IMR-90 (cell line): ENCODE results near the gene ALDH2. TPM values are rescaled to one million over a fixed set of nuclear protein-coding genes. Genes with fewer than 3 reads are reported as not detected.

Experiments used
- ATAC-seq: fragments of 200-7000 bp; cut with Tn5 transposase; 2 replicates; pipeline ENCODE4 v1.9.1; 2020; ENCODE audit warnings: low read depth, mild to moderate bottlenecking, moderate library complexity
- BruUV-seq: library from RNA; stranded (reverse); fragments of 400-500 nt; replicated peaks from 2 replicates; lab custom pipeline; 2021; lab: Mats Ljungman, UMichigan
- CTCF ChIA-PET: fragments of 300-600 bp; formaldehyde crosslinking; extraction: SDS; loops from one replicate; lab custom pipeline; 2021; ENCODE audit warnings: antibody characterized with exemption; lab: Yijun Ruan, JAX
- POLR2A ChIA-PET: fragments of 300-600 bp; sonication (Branson Sonifier 250); formaldehyde crosslinking; loops from one replicate; lab custom pipeline; 2022; ENCODE audit warnings: antibody characterized with exemption; ENCODE audit not compliant: unreplicated experiment; lab: Charles Lee
- DNase-seq: peaks from one replicate; pipeline ENCODE4 v3.0.0; 2013
- H2AFZ ChIP-seq: replicated peaks from 2 replicates; pipeline ENCODE3; 2013; ENCODE audit warnings: low read length, mild to moderate bottlenecking; ENCODE audit not compliant: poor library complexity
- H2AK5ac ChIP-seq: 2 replicates; pipeline ENCODE4 v1.6.1; 2013; ENCODE audit warnings: low read depth, low read length, inconsistent platforms
- H2AK9ac ChIP-seq: replicated peaks from 2 replicates; pipeline ENCODE3; 2013; ENCODE audit warnings: mild to moderate bottlenecking, low read depth, low read length, moderate library complexity; ENCODE audit not compliant: poor library complexity
- H2BK120ac ChIP-seq: 2 replicates; pipeline ENCODE4 v1.6.1; 2013; ENCODE audit warnings: low read depth, low read length, inconsistent platforms
- H2BK15ac ChIP-seq: 3 replicates; pipeline ENCODE4 v1.6.1; 2013; ENCODE audit warnings: low read depth, low read length, inconsistent platforms
- H2BK20ac ChIP-seq: 2 replicates; pipeline ENCODE4 v1.6.1; 2013; ENCODE audit warnings: low read depth, mild to moderate bottlenecking, inconsistent platforms, low read length, moderate library complexity
- H2BK5ac ChIP-seq: 2 replicates; pipeline ENCODE4 v1.6.1; 2013; ENCODE audit warnings: mild to moderate bottlenecking, low read depth, low read length, inconsistent platforms; ENCODE audit not compliant: poor library complexity, severe bottlenecking
- H3K14ac ChIP-seq: replicated peaks from 2 replicates; pipeline ENCODE4 v1.6.1; 2013; ENCODE audit warnings: low read depth, low read length, inconsistent platforms
- H3K18ac ChIP-seq: 2 replicates; pipeline ENCODE4 v1.6.1; 2013; ENCODE audit warnings: low read depth, low read length, control low read depth
- H3K23ac ChIP-seq: 2 replicates; pipeline ENCODE4 v1.6.1; 2013; ENCODE audit warnings: low read depth, low read length, inconsistent platforms
- H3K27ac ChIP-seq: 2 replicates; pipeline ENCODE4 v1.5.1; 2013; ENCODE audit warnings: mild to moderate bottlenecking, control low read depth, low read length; ENCODE audit not compliant: insufficient read depth
- H3K27me3 ChIP-seq: 2 replicates; pipeline ENCODE4 v1.6.1; 2013; ENCODE audit warnings: low read length; ENCODE audit not compliant: control insufficient read depth, insufficient read depth
- H3K36me3 ChIP-seq: 2 replicates; pipeline ENCODE4 v1.6.1; 2013; ENCODE audit warnings: low read length, mixed read lengths; ENCODE audit not compliant: control insufficient read depth, insufficient read depth
- H3K4ac ChIP-seq: 2 replicates; pipeline ENCODE4 v1.6.1; 2013; ENCODE audit warnings: low read depth, low read length, inconsistent platforms
- H3K4me1 ChIP-seq: 2 replicates; pipeline ENCODE4 v1.6.1; 2013; ENCODE audit warnings: low read length, mixed read lengths; ENCODE audit not compliant: control insufficient read depth, insufficient read depth
- H3K4me2 ChIP-seq: 2 replicates; pipeline ENCODE4 v1.6.1; 2013; ENCODE audit warnings: low read depth, mild to moderate bottlenecking, control low read depth, low read length, moderate library complexity
- H3K4me3 ChIP-seq: 2 replicates; pipeline ENCODE4 v1.5.1; 2013; ENCODE audit warnings: low read depth, mild to moderate bottlenecking, control low read depth, low read length, moderate library complexity; ENCODE audit not compliant: insufficient read depth
- H3K56ac ChIP-seq: 2 replicates; pipeline ENCODE4 v1.6.1; 2013; ENCODE audit warnings: low read length, inconsistent platforms; ENCODE audit not compliant: insufficient read depth; ENCODE audit errors: extremely low read depth
- H3K79me1 ChIP-seq, 2 experiments: 2 replicates each; pipeline ENCODE4 v1.6.1; 2013; ENCODE audit warnings: low read length in 2 of 2, inconsistent platforms in 1 of 2, low read depth in 1 of 2
- H3K9ac ChIP-seq: 2 replicates; pipeline ENCODE4 v1.6.1; 2013; ENCODE audit warnings: low read depth, low read length, control low read depth
- H3K9me1 ChIP-seq: 2 replicates; pipeline ENCODE4 v1.6.1; 2013; ENCODE audit warnings: low read length, inconsistent platforms; ENCODE audit not compliant: insufficient read depth
- H3K9me3 ChIP-seq: 2 replicates; pipeline ENCODE4 v1.6.1; 2013; ENCODE audit warnings: low read length; ENCODE audit not compliant: control insufficient read depth, insufficient read depth
- H4K20me1 ChIP-seq: 2 replicates; pipeline ENCODE4 v1.6.1; 2013; ENCODE audit warnings: low read length, inconsistent platforms; ENCODE audit not compliant: insufficient read depth
- H4K5ac ChIP-seq: 2 replicates; pipeline ENCODE4 v1.6.1; 2013; ENCODE audit warnings: mild to moderate bottlenecking, low read depth, low read length, control low read depth
- H4K8ac ChIP-seq, 2 experiments: 2 replicates each; pipeline ENCODE4 v1.6.1; 2013; ENCODE audit warnings: low read depth in 2 of 2, low read length in 2 of 2, control low read depth in 1 of 2, inconsistent platforms in 1 of 2
- H4K91ac ChIP-seq: 2 replicates; pipeline ENCODE4 v1.6.1; 2013; ENCODE audit warnings: low read depth, low read length, inconsistent platforms; ENCODE audit not compliant: insufficient read depth
- BHLHE40 ChIP-seq: fragments of 150-350 bp; IDR thresholded peaks from 2 replicates; pipeline ENCODE4 v1.6.1; 2016; ENCODE audit warnings: mild to moderate bottlenecking, low read depth, low read length
- CEBPB ChIP-seq: IDR thresholded peaks from 2 replicates; pipeline ENCODE4 v1.6.1; 2012; ENCODE audit warnings: low read depth, low read length, improper control_type of control experiment
- CHD1 ChIP-seq: IDR thresholded peaks from 2 replicates; pipeline ENCODE4 v1.6.1; 2012; ENCODE audit warnings: low read depth, low read length, improper control_type of control experiment
- ELK1 ChIP-seq: fragments of 150-350 bp; IDR thresholded peaks from 2 replicates; pipeline ENCODE4 v1.6.1; 2016; ENCODE audit warnings: low read depth, mild to moderate bottlenecking, low read length, moderate library complexity, borderline replicate concordance
- MAZ ChIP-seq: IDR thresholded peaks from 2 replicates; pipeline ENCODE4 v1.6.1; 2012; ENCODE audit warnings: low read depth, mild to moderate bottlenecking, low read length, improper control_type of control experiment, moderate library complexity, borderline replicate concordance
- MXI1 ChIP-seq: IDR thresholded peaks from 2 replicates; pipeline ENCODE4 v1.6.1; 2012; ENCODE audit warnings: low read depth, mild to moderate bottlenecking, low read length, moderate library complexity, borderline replicate concordance
- NFE2L2 ChIP-seq: fragments of 150-350 bp; IDR thresholded peaks from 2 replicates; pipeline ENCODE4 v1.6.1; 2016; ENCODE audit warnings: low read depth, mild to moderate bottlenecking, low read length
- POLR2A ChIP-seq: IDR thresholded peaks from 2 replicates; pipeline ENCODE4 v1.6.1; 2012; ENCODE audit warnings: mild to moderate bottlenecking, low read depth, low read length
- RCOR1 ChIP-seq: IDR thresholded peaks from 2 replicates; pipeline ENCODE4 v1.6.1; 2012; ENCODE audit warnings: mild to moderate bottlenecking, low read length, improper control_type of control experiment; ENCODE audit not compliant: insufficient replicate concordance
- RFX5 ChIP-seq: IDR thresholded peaks from 2 replicates; pipeline ENCODE4 v1.8.0; 2012; ENCODE audit warnings: low read depth, mild to moderate bottlenecking, low read length, moderate library complexity
- SMC3 ChIP-seq: fragments of 150-350 bp; IDR thresholded peaks from 2 replicates; pipeline ENCODE4 v1.6.1; 2016; ENCODE audit warnings: low read depth, mild to moderate bottlenecking, antibody characterized with exemption, low read length, moderate library complexity
- WGBS, 2 experiments: methylation state at CpG; one replicate each; pipeline versions ENCODE4 v1.1.5 to v1.1.7; 2013; ENCODE audit warnings: missing lambda C conversion rate in 2 of 2; ENCODE audit not compliant: insufficient read length in 1 of 2; ENCODE audit errors: extremely low coverage in 2 of 2; 5-methylcytosine and 5-hydroxymethylcytosine counted together
- dilution Hi-C: fragments of 300-500 bp; cut with HindIII; formaldehyde crosslinking; loops from one replicate; pipeline ENCODE4 v1.14.3; 2018; ENCODE audit warnings: low sequenced_read_pairs; ENCODE audit not compliant: unreplicated experiment
- in situ Hi-C: fragments of 300-500 bp; cut with MboI; formaldehyde crosslinking; loops from 3 replicates; pipeline ENCODE4 v1.14.3; 2019; ENCODE audit warnings: low sequenced_read_pairs, inconsistent platforms, mixed read lengths
- intact Hi-C: fragments of 100-400 bp; cut with micrococcal nuclease; formaldehyde crosslinking; loops from 2 replicates; pipeline ENCODE4 v1.10.0; 2022
- polyA plus RNA-seq, 3 experiments: library from polyadenylated mRNA; depleted of rRNA; stranded (reverse); fragments of >200 nt; gene quantifications; 2 replicates each; pipeline ENCODE4 v1.2.3, GENCODE V29; 2012; ENCODE audit warnings: low replicate concordance in 1 of 3
- total RNA-seq: library from RNA; depleted of rRNA; stranded (reverse); fragments of >200 nt; gene quantifications from 2 replicates; pipeline ENCODE4 v1.2.3, GENCODE V29; 2012
- TF ChIP-seq, protein P1 (sequence below): conservative IDR thresholded peaks from 2 replicates; pipeline ENCODE4 v1.5.1; 2012; ENCODE audit warnings: mild to moderate bottlenecking, low read depth, low read length, improper control_type of control experiment

Gene ALDH2
- total and polyA plus RNA-seq, 2 of the 4 experiments (the other 2 are of a cell fraction) = 16.0 to 41.2 TPM

DNA sequence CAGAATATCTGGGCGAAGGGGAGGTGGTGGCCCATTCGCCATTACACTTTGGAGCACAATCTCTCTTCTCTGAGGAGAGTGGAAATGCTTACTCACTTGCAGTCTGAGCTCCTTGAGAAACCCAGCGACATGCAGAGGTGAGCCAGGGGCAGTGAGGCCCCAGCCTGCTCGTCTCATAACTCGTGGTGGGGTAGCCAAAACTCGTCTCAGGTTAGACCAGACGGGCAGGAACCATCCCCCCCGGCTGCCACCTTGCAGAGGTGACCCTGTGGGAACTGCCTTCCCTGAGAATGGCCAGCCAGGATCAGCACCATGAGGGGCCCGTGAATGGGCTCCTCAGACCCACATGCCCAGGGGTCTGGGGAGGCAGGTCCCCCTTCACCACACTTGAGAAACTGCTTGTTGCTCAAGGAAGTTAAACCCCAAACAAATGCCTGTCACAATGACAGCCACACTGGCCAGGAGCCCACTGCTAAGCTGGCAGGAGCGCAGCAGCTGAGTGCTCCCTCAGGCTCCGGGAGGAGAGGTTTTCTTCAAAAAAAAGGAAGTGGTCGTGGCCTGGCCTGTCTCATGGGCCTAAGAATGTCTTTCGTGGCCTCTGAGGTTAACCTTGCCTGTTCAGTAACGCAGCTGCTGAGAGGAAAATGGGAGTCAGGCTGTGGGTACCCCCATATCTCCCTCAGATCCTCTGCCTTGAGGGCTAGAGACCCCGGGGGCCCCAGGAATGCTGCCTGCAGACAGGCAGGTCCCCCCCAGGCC, 9.2 kb upstream of the ALDH2 start:
- TF ChIP-seq MAZ = no peak
- TF ChIP-seq BHLHE40 = no peak
- TF ChIP-seq SMC3 = no peak
- no peak for TF ChIP-seq CEBPB
- TF ChIP-seq NFE2L2 = no peak
- TF ChIP-seq, protein P1, sequence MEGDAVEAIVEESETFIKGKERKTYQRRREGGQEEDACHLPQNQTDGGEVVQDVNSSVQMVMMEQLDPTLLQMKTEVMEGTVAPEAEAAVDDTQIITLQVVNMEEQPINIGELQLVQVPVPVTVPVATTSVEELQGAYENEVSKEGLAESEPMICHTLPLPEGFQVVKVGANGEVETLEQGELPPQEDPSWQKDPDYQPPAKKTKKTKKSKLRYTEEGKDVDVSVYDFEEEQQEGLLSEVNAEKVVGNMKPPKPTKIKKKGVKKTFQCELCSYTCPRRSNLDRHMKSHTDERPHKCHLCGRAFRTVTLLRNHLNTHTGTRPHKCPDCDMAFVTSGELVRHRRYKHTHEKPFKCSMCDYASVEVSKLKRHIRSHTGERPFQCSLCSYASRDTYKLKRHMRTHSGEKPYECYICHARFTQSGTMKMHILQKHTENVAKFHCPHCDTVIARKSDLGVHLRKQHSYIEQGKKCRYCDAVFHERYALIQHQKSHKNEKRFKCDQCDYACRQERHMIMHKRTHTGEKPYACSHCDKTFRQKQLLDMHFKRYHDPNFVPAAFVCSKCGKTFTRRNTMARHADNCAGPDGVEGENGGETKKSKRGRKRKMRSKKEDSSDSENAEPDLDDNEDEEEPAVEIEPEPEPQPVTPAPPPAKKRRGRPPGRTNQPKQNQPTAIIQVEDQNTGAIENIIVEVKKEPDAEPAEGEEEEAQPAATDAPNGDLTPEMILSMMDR = no peak
- no peak for TF ChIP-seq CHD1
- no peak for TF ChIP-seq RFX5
- TF ChIP-seq ELK1 = no peak
- no peak for TF ChIP-seq MXI1
- no peak for TF ChIP-seq RCOR1
- TF ChIP-seq POLR2A = no peak
- Histone ChIP-seq H3K36me3 (peaks cover 20% of the 10 kb centered on the region), H3K27me3 (no peaks in the 10 kb centered on the region), H3K56ac (no peak overlapping the region), H2BK15ac (no peak overlapping the region), H2AFZ (peak overlapping the region; percentile 35), H3K27ac (no peak overlapping the region), H3K9me1 (no peaks in the 10 kb centered on the region), H2BK120ac (no peak overlapping the region), H2AK5ac (no peak overlapping the region), H3K9ac (no peak overlapping the region), H3K14ac (0 out of 2 replicates have a peak overlapping the region, but pooled peaks have one; percentile 6), H3K18ac (no peak overlapping the region), H4K91ac (no peak overlapping the region), H4K8ac (no peak overlapping the region), H3K4me1 (peaks cover 14% of the 10 kb centered on the region; the same call in 1 of the 2 replicates), H4K5ac (no peak overlapping the region; the same call in 1 of the 2 replicates), H2BK5ac (no peak overlapping the region), H2BK20ac (no peak overlapping the region), H3K4me3 (no peak overlapping the region), H3K4ac (no peak overlapping the region), H2AK9ac (no peak overlapping the region), H3K4me2 (no peak overlapping the region), H3K9me3 (no peaks in the 10 kb centered on the region), H3K79me1 (no peaks in the 10 kb centered on the region), H3K23ac (no peak overlapping the region), H4K20me1 (peaks cover 5% of the 10 kb centered on the region; the same call in 1 of the 2 replicates)
- in situ Hi-C loops (loop anchor here (5.0 kb wide), 1 partner anchor 55 kb away; no protein-coding TSS in a partner anchor), intact Hi-C loops (no loop called here), dilution Hi-C loops (no loop called here)
- ATAC-seq (peak; percentile 59), DNase-seq (peak; percentile 65)
- ChIA-PET POLR2A (interaction anchor here (1.7 kb wide), 1 partner anchor 9 kb away, joined by 6 read pairs; the partner anchor contains the start of gene ALDH2), CTCF (no interaction called here)
- no TSS peak for BruUV-seq
- WGBS, 2 experiments = 30% methylated on average over 2 of the region's 15 CpGs; no CpG with 5 or more reads in 1 of the 2 experiments
